Measurements from ENCODE around the gene NCOA1. TPM values are rescaled to one million over a fixed set of nuclear protein-coding genes. Genes with fewer than 3 reads are reported as not detected.
"Not testable (repeated sequence)": the region's sequence is repeated elsewhere in the genome, so short reads cannot be mapped to it uniquely, and the experiment has no call there.

NCOA1 gene
- total RNA-seq, 3 donors from 2014 or later, result 34.8 to 55.6 (median 43.6) TPM

- ATAC-seq, result no peak
- no peaks in the 10 kb centered on the region for H3K36me3 ChIP-seq (ENCODE audit: low read depth)
- DNase-seq, result no peak
- intact Hi-C loops (cut with DNase I, micrococcal nuclease), result no loop called here
- TF ChIP-seq CTCF (IDR thresholded peaks at IDR 0.05), result no peak
- no peaks in the 10 kb centered on the region for H3K9me3 ChIP-seq
- no peak overlapping the region for H3K4me3 ChIP-seq
- peaks cover 4% of the 10 kb centered on the region for H3K4me1 ChIP-seq (ENCODE audit: low read depth)
Measured at GRCh38 chr2:24544456-24545115, 53.5 kb downstream of the NCOA1 start.

- ATAC-seq (no peak), DNase-seq (no peak)
- H3K4me1 ChIP-seq (ENCODE audit: low read depth), result no peaks in the 10 kb centered on the region
- no peaks in the 10 kb centered on the region for H3K9me3 ChIP-seq
- no peak for TF ChIP-seq CTCF (IDR thresholded peaks at IDR 0.05)
- no peak overlapping the region for H3K4me3 ChIP-seq
- H3K36me3 ChIP-seq (ENCODE audit: low read depth), result no peaks in the 10 kb centered on the region
- intact Hi-C loops (cut with DNase I, micrococcal nuclease), result no loop called here
Measured at GRCh38 chr2:24546669-24547068, 55.6 kb downstream of the NCOA1 start.

GRCh38 chr2:24548058-24548457, 57.0 kb downstream of the NCOA1 start:
- ATAC-seq (no peak), DNase-seq (no peak)
- intact Hi-C loops (cut with DNase I, micrococcal nuclease), result no loop called here
- H3K9me3 ChIP-seq, result no peaks in the 10 kb centered on the region
- no peak for TF ChIP-seq CTCF (IDR thresholded peaks at IDR 0.05)
- no peaks in the 10 kb centered on the region for H3K36me3 ChIP-seq (ENCODE audit: low read depth)
- no peaks in the 10 kb centered on the region for H3K4me1 ChIP-seq (ENCODE audit: low read depth)
- H3K4me3 ChIP-seq, result no peak overlapping the region

GRCh38 chr2:24550301-24550700, 59.2 kb downstream of the NCOA1 start:
- DNase-seq; ATAC-seq; H3K36me3 ChIP-seq (ENCODE audit: low read depth); H3K9me3 ChIP-seq; intact Hi-C loops (cut with DNase I, micrococcal nuclease); H3K4me3 ChIP-seq; H3K4me1 ChIP-seq (ENCODE audit: low read depth): not testable (repeated sequence)

GRCh38 chr2:24551016-24551415, 60.0 kb downstream of the NCOA1 start:
- no peak overlapping the region for H3K4me3 ChIP-seq
- ATAC-seq (no peak), DNase-seq (no peak)
- TF ChIP-seq CTCF (IDR thresholded peaks at IDR 0.05), result no peak
- intact Hi-C loops (cut with DNase I, micrococcal nuclease), result no loop called here
- H3K4me1 ChIP-seq (ENCODE audit: low read depth), result no peaks in the 10 kb centered on the region
- H3K9me3 ChIP-seq, result no peaks in the 10 kb centered on the region
- H3K36me3 ChIP-seq (ENCODE audit: low read depth), result no peaks in the 10 kb centered on the region

- no peak for TF ChIP-seq CTCF (IDR thresholded peaks at IDR 0.05)
- Histone ChIP-seq H3K9me3 (no peaks in the 10 kb centered on the region), H3K4me3 (no peak overlapping the region), H3K36me3 (ENCODE audit: low read depth) (no peaks in the 10 kb centered on the region), H3K4me1 (ENCODE audit: low read depth) (no peaks in the 10 kb centered on the region)
- ATAC-seq, result no peak
- intact Hi-C loops (cut with DNase I, micrococcal nuclease), result no loop called here
- no peak for DNase-seq
Measured at GRCh38 chr2:24552836-24553235, 61.8 kb downstream of the NCOA1 start.
